Transverse colon (tissue), 4 donors: Measurements from ENCODE around the gene C12orf56.

Experiments
- EP300 ChIP-seq: sonication (generic); formaldehyde crosslinking; IDR thresholded peaks from one replicate; pipeline ENCODE4 v1.6.1; 2017; ENCODE audit warnings: antibody characterized with exemption, low read depth
- POLR2A ChIP-seq: fragments of 450-650 bp; IDR thresholded peaks from one replicate; pipeline ENCODE4 v1.6.1; 2016; ENCODE audit warnings: antibody characterized with exemption, mild to moderate bottlenecking, moderate library complexity
- POLR2AphosphoS5 ChIP-seq, 3 donors: sonication (generic); formaldehyde crosslinking; IDR thresholded peaks; one replicate each; pipeline ENCODE4 v1.6.1; 2016; ENCODE audit warnings: antibody characterized with exemption in 3 of 3
- TF ChIP-seq, protein P1 (sequence below), 5 experiments: fragments of 200-600 bp in 3 of 5; fragments of 450-650 bp in 2 of 5; sonication (generic) in 3 of 5; IDR thresholded peaks; 1 replicate in 2 of 5; 2 replicates in 3 of 5; pipeline ENCODE4 v1.5.1; 2016 to 2017; ENCODE audit warnings: antibody characterized with exemption in 5 of 5, inconsistent platforms in 3 of 5, mild to moderate bottlenecking in 2 of 5, moderate library complexity in 1 of 5

DNA sequence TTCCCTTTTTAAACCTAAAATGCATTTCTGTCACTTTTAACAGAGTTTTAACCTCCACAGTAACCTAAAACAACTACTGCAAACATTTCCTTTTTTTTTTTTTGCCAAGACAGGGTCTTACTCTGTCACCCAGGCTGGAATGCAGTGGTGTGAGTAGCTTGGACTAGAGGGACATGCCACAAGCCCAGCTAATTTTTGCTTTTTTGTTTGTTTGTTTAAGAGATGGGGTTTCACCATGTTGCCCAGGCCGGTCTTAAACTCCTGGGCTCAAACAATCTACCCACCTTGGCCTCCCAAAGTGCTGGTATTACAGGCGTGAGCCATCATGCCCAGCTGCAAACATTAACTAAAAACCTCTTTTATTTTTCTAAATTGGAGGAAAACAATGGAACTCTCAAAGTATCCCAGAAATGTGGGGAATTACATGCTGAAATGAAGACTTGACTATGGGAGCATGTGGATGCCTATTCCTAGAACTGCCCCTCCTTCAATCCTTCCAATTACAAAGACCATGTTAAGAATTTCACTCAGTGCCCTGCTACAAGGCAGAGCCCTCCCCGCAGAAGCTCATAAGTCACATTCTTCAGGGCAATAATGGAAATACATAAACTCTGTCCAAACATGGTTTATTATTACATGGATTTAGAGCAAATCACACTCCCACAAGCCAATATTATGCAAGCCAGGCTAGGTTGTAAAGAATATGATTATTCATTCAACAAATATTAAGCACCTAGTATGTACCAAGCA lies 66.9 kb downstream of the C12orf56 start:
- no peak for TF ChIP-seq POLR2A
- TF ChIP-seq EP300, result no peak
- TF ChIP-seq, protein P1, sequence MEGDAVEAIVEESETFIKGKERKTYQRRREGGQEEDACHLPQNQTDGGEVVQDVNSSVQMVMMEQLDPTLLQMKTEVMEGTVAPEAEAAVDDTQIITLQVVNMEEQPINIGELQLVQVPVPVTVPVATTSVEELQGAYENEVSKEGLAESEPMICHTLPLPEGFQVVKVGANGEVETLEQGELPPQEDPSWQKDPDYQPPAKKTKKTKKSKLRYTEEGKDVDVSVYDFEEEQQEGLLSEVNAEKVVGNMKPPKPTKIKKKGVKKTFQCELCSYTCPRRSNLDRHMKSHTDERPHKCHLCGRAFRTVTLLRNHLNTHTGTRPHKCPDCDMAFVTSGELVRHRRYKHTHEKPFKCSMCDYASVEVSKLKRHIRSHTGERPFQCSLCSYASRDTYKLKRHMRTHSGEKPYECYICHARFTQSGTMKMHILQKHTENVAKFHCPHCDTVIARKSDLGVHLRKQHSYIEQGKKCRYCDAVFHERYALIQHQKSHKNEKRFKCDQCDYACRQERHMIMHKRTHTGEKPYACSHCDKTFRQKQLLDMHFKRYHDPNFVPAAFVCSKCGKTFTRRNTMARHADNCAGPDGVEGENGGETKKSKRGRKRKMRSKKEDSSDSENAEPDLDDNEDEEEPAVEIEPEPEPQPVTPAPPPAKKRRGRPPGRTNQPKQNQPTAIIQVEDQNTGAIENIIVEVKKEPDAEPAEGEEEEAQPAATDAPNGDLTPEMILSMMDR (IDR thresholded peaks at IDR 0.05), result no peak
- no peak for TF ChIP-seq POLR2AphosphoS5 (IDR thresholded peaks at IDR 0.05)
